IPS-NIHi11 (cell line): ENCODE results near the gene STAT6.

Experiments used
- DNase-seq: peaks from one replicate; pipeline ENCODE4 v3.0.0; 2012; ENCODE audit warnings: mixed read lengths, low spot score

STAT6 gene

GRCh38 chr12:57146092-57146491 is 34.9 kb upstream of the STAT6 start:
- DNase-seq, result no peak

- no peak for DNase-seq
Observed at GRCh38 chr12:57145460-57146059, 34.4 kb upstream of the STAT6 start.

- no peak for DNase-seq
Observed at GRCh38 chr12:57143454-57143853, 32.3 kb upstream of the STAT6 start.

- DNase-seq, result no peak
Observed at GRCh38 chr12:57142727-57143126, 31.6 kb upstream of the STAT6 start.

DNA sequence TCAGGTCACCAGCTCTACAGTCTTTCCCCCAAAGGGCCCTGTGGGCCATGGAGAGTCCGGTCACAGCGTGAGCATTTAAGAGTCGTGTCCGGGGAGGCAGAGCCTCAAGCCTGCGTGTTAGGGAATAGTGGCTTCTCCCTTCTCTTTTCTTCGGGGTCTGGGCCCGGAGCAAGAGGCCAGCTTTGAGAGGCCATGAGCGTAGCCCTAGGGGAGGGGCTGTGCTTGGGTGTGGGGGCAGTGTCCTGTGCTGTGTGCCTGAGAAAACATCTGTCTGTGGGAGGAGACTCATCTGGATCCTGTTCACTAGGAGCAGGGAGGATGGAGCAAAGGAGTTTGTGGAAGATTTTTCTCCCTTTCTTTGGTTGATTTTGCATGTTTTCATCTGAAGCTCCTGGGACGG is 31.0 kb upstream of the STAT6 start:
- DNase-seq, result no peak

- DNase-seq, result no peak
Observed at GRCh38 chr12:57141249-57141648, 30.1 kb upstream of the STAT6 start.

GRCh38 chr12:57139796-57140649 is 28.9 kb upstream of the STAT6 start:
- DNase-seq, result no peak

- no peak for DNase-seq
Observed at GRCh38 chr12:57138526-57139272, 27.5 kb upstream of the STAT6 start.

DNA sequence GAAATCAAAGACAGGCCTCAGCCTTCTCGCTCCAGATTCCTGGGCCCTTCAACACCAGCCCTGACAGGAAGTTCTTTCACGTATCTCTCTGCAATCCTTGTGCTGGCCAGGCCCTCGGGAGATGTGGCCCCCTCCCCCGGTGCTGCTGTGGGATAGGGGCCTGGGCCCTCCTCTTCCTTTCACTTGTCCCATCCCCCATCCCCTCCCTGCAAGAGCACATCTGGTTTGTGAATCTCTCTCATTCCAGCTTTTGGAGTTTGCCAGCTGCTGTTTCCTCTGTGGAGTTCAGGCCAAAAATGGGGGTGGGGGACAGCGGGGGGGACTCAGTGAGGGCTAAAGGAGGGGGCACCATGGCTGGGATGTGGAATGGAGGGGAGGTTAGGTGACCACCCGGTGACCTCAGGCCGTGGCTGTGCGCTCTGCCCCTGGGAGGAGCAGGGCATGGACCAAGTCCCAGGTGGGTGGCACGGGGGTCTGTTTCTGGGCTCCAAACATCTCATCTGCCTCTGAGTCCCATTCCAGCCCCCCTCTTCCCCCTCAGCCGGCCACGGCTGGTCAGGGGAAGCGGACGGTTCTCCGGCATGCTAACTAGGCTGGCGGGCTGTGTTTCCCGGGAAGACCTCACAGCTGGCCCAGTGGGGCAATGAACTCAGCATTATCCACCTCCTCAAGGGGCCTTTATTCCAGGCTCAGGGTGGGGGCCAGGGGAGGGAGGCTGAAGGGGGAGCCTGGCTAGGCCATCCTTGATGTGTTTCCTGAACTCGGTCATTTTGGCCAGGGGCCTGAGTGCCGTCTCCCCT is 24.6 kb upstream of the STAT6 start:
- peak; percentile 64 for DNase-seq

GRCh38 chr12:57134949-57135348 is 23.8 kb upstream of the STAT6 start:
- DNase-seq, result no peak

GRCh38 chr12:57133916-57134315 is 22.8 kb upstream of the STAT6 start:
- DNase-seq, result no peak

DNA sequence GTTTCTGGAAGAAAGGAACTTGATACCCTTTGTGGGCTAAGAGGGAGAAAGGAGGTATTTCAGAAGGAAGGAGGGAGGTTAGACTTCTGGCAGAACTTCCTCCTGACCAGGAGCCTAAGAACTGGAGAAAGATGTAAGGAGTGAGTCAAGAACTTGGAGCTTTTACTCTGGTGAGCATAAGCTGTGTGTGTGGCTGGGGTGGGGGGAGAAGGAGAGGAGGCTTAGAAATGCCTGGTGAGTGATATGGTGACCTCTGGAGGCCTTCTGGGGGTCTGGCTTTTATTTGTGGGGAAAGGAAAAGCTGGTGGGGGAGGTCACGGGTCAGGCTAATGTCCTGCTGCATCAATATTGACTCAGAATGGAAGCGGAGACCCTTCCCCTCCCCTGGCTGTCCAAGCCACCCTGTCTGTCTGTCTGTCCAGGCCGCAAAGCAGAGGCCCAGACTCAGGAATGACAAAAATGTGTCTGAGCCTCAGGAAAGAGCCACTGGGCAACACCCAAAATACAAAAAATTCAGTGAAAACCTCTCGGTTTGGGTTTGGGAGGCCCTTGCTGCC is 21.9 kb upstream of the STAT6 start:
- no peak for DNase-seq

DNA sequence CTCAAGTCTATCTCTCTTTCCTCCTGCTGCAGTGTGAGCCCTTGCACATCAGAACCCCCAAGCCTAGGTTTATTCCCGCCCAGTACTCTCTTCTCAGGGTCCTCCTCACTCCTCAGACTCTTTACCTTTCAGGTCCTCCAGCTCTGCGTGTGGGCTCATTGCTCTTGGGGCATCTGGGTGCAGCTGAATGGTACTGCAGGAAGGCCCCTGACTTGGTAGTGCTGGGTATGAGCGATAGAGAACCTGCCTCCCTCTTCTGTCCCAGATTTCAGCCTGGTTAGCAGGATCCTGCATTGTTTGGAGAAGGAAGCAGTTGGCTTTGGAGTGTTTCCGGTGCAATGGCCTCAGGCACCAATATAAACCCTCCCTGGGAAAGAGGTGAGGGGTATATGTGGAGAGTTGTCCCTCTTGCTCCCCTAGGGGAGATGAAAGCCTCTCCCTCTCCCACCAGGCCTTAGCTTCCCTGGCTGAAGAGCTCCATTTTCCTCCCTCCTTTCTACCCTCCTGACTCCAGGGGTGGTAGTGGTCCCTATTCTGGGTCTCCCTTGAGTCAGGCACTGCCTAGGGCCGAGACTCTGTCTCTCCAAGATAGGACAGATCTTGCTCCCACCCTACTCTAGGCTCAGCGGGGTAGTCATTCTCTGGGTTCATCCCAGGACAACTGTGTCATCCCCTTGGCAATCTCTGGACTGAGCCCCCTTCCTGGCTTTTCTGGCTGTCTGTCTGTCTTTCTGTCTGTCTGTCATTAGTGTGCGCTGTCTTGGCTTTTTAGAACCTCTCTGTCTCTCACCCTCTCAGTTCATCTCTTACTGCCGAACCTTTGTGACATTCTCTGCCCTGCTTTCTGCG is 21.0 kb upstream of the STAT6 start:
- no peak for DNase-seq

GRCh38 chr12:57130941-57131340 is 19.8 kb upstream of the STAT6 start:
- DNase-seq, result no peak

DNA sequence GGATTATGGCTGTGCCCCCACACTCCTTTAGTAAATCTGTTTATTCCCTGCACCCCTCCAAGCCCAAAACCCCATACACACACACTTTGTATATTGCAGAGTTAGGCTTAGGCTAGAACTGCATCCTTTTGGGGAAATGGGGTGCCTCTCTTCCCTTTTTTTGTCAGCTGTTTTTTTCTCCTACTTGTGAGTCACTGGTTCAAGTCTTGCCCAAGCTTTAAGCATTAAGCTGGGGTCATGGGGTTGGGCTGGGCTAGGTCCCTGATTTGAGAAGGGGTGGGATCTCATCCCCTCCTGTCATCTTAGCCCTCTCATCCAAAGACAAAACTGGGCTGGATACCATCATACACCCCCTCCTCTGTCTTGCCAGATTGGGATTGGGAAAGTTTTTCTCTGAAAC is 18.7 kb upstream of the STAT6 start:
- no peak for DNase-seq

- peak; percentile 37 for DNase-seq
Observed at GRCh38 chr12:57129321-57129842, 18.2 kb upstream of the STAT6 start.

GRCh38 chr12:57128519-57129247 is 17.5 kb upstream of the STAT6 start:
- DNase-seq, result peak; percentile 45

DNA sequence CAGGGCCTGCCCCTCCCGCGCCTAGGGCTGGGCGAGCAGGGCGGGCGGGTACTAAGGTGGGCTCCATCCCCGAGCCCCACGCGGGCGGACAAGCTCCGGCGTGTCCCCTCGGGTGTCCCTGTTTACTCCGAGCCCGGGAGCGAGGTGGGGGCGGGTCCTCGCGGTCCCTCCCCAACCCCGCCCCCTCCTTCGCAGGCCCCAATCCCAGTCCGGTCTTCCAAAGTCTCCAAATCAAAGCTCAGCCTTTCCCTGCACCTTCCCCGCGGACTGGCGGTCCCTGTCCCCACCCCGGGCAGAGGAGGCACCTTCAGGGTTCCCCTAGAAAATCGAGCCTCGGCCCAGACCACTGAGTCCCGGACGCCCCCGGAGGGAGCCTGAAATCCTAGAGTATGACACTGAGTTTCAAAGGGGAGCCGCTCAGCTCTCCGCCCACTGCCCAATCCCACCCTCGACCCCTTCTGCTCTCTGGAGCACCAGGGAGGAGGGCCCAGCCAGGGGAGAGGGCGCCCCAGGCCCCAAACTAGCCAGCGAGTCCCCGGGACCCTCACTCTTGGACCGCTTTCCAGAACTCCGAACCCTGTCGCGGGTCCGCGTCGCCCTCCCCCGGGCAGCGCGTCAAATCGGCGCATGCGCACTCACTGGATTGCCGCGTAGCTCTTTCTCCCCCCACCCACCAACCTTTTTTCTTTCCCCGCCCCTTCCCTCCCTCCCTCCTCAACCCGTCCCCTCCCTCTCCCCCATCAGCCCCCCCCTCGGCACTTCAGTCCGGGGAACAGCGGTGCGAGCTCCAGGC is 16.8 kb upstream of the STAT6 start, which contains the start of gene LRP1:
Gene LRP1, plus strand, starts transcription at position 758 of the 793 bp plus-strand sequence. CDS start 482 bp downstream, outside the sequence.
- DNase-seq, result peak; percentile 86
